WTC11 (cell line): ENCODE measurements around the gene COX4I1.

Experiments used
- CTCF ChIP-seq: fragments of 200-600 bp; IDR thresholded peaks from 2 replicates; pipeline ENCODE4 v1.8.0; 2022; ENCODE audit warnings: antibody characterized with exemption
- ESRRA ChIP-seq: sonication (generic); formaldehyde crosslinking; IDR thresholded peaks from 2 replicates; pipeline ENCODE4 v1.8.1; 2022; ENCODE audit warnings: mild to moderate bottlenecking, missing genetic modification reagents, borderline replicate concordance

- TF ChIP-seq CTCF (no peak), ESRRA (CRISPR knock-in tag) (no peak)
Observed at GRCh38 chr16:85759136-85759535, 40.4 kb upstream of the COX4I1 start.
